PC-9 (cell line): ENCODE results near the gene B3GNT2.

Source experiments
- EZH2 ChIP-seq: fragments of 200-600 bp; sonication (generic); IDR thresholded peaks from 2 replicates; pipeline ENCODE4 v1.8.0; 2017; ENCODE audit warnings: antibody characterized with exemption, low read depth
- TF ChIP-seq, protein P1 (sequence below): fragments of 200-600 bp; sonication (generic); conservative IDR thresholded peaks from 2 replicates; pipeline ENCODE4 v1.6.1; 2017; ENCODE audit warnings: mixed run types, antibody characterized with exemption, mild to moderate bottlenecking, moderate library complexity

GRCh38 chr2:62200868-62201267 is 5.0 kb downstream of the B3GNT2 start:
- TF ChIP-seq, protein P1, sequence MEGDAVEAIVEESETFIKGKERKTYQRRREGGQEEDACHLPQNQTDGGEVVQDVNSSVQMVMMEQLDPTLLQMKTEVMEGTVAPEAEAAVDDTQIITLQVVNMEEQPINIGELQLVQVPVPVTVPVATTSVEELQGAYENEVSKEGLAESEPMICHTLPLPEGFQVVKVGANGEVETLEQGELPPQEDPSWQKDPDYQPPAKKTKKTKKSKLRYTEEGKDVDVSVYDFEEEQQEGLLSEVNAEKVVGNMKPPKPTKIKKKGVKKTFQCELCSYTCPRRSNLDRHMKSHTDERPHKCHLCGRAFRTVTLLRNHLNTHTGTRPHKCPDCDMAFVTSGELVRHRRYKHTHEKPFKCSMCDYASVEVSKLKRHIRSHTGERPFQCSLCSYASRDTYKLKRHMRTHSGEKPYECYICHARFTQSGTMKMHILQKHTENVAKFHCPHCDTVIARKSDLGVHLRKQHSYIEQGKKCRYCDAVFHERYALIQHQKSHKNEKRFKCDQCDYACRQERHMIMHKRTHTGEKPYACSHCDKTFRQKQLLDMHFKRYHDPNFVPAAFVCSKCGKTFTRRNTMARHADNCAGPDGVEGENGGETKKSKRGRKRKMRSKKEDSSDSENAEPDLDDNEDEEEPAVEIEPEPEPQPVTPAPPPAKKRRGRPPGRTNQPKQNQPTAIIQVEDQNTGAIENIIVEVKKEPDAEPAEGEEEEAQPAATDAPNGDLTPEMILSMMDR: no peak
- TF ChIP-seq EZH2: no peak
